Spleen (tissue), 7 donors: Measurements from ENCODE around the gene STK39.

ENCODE experiments used
- CTCF ChIP-seq, 11 experiments: fragments of 200-600 bp in 7 of 11; fragments of 450-650 bp in 4 of 11; sonication (generic) in 4 of 11; IDR thresholded peaks in 8 of 11; conservative IDR thresholded peaks in 3 of 11; 1 replicate in 7 of 11; 2 replicates in 4 of 11; pipeline versions ENCODE4 v1.4.0 to v1.8.0; 2016 to 2021; ENCODE audit warnings: antibody characterized with exemption in 11 of 11, inconsistent platforms in 4 of 11, mild to moderate bottlenecking in 1 of 11
- POLR2A ChIP-seq, 3 donors: fragments of 450-650 bp; IDR thresholded peaks; one replicate each; pipeline ENCODE4 v1.5.1; 2017; ENCODE audit warnings: antibody characterized with exemption in 3 of 3, mild to moderate bottlenecking in 1 of 3
- donor health status: DM: no; HTN: no; CAD: no; lungs with moderate emphysema.
- donor health status: DM: no; HTN: no; CAD: no.
- donor health status: DM: no; HTN: no; CAD: no.

- no peak for TF ChIP-seq CTCF (IDR thresholded peaks at IDR 0.05 in 8 of 11, conservative IDR thresholded peaks at IDR 0.05 in 3 of 11)
- TF ChIP-seq POLR2A (IDR thresholded peaks at IDR 0.05), result no peak
Measured at GRCh38 chr2:168241208-168241607, 6.2 kb downstream of the STK39 start.
